Activated CD4-positive, alpha-beta memory T cell treated with anti-CD3 and anti-CD28 coated beads for 36 hours (primary cell): Measurements from ENCODE around the gene WDHD1. TPM values are rescaled to one million over a fixed set of nuclear protein-coding genes. Genes with fewer than 3 reads are reported as not detected.
"Not testable (repeated sequence)": the region's sequence is repeated elsewhere in the genome, so short reads cannot be mapped to it uniquely, and the experiment has no call there.

Experiments used
- CTCF ChIA-PET: fragments of 350-600 bp; sonication (Branson Sonifier 250); formaldehyde crosslinking; loops from one replicate; lab custom pipeline; 2021; ENCODE audit warnings: antibody characterized with exemption, inconsistent platforms; lab: Charles Lee
- POLR2A ChIA-PET: fragments of 350-600 bp; sonication (Branson Sonifier 250); formaldehyde crosslinking; loops from one replicate; lab custom pipeline; 2021; ENCODE audit warnings: antibody characterized with exemption; lab: Charles Lee
- DNase-seq: peaks from one replicate; pipeline ENCODE4 v3.0.0-alpha.2; 2020
- H3K27ac Mint-ChIP-seq: one replicate; pipeline ENCODE4 v1.8.0; 2021; ENCODE audit warnings: mixed read lengths
- H3K27me3 Mint-ChIP-seq: one replicate; pipeline ENCODE4 v1.8.0; 2021; ENCODE audit warnings: mixed read lengths
- H3K36me3 Mint-ChIP-seq: one replicate; pipeline ENCODE4 v1.8.0; 2021; ENCODE audit warnings: mixed read lengths
- H3K4me1 Mint-ChIP-seq: one replicate; pipeline ENCODE4 v1.8.0; 2021; ENCODE audit warnings: low read depth, mixed read lengths
- H3K4me3 Mint-ChIP-seq: one replicate; pipeline ENCODE4 v1.8.0; 2021; ENCODE audit warnings: mild to moderate bottlenecking, mixed read lengths
- H3K9me3 Mint-ChIP-seq: one replicate; pipeline ENCODE4 v1.8.0; 2021; ENCODE audit warnings: mixed read lengths
- intact Hi-C: fragments of 100-400 bp; cut with micrococcal nuclease; formaldehyde crosslinking; loops from one replicate; pipeline ENCODE4 v1.15.1; 2023
- total RNA-seq, 2 experiments: library from RNA; stranded (reverse); gene quantifications; one replicate each; pipeline ENCODE4 v1.2.3, GENCODE V29; 2021

WDHD1 gene
- total RNA-seq, 2 experiments from 2014 or later, result 62.4 to 63.2 TPM

DNA sequence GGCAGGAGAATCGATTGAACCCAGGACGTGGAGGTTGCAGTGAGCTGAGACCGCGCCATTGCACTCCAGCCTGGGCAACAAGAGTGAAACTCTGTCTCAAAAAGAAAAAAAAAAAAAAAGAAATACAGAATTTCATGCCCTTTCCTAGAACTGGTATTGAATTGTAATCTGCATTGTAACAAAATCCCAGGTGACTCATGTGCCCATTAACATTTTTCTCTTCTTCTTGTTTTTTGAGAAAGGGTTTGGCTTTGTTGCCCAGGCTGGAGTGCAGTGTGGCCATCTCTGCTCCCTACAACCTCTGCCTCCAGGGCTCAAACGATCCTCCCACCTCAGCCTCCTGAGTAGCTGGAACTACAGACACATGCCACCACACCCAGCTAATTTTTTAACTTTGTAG lies 100.3 kb downstream of the WDHD1 start:
- H3K27ac Mint-ChIP-seq, POLR2A ChIA-PET, intact Hi-C loops, CTCF ChIA-PET, H3K36me3 Mint-ChIP-seq, H3K9me3 Mint-ChIP-seq, DNase-seq, H3K4me1 Mint-ChIP-seq, H3K4me3 Mint-ChIP-seq, H3K27me3 Mint-ChIP-seq: not testable (repeated sequence)

- Mint-ChIP-seq H3K36me3 (no peaks in the 10 kb centered on the region), H3K27me3 (no peaks in the 10 kb centered on the region), H3K27ac (no peak overlapping the region), H3K9me3 (no peaks in the 10 kb centered on the region), H3K4me3 (no peak overlapping the region), H3K4me1 (no peaks in the 10 kb centered on the region)
- DNase-seq, result no peak
- CTCF ChIA-PET, result no interaction called here
- POLR2A ChIA-PET, result no interaction called here
- intact Hi-C loops, result no loop called here
Observed at GRCh38 chr14:54922598-54922997, 104.3 kb downstream of the WDHD1 start.

- intact Hi-C loops, result no loop called here
- Mint-ChIP-seq H3K4me1 (no peaks in the 10 kb centered on the region), H3K36me3 (no peaks in the 10 kb centered on the region), H3K27ac (no peak overlapping the region), H3K9me3 (no peaks in the 10 kb centered on the region), H3K4me3 (no peak overlapping the region), H3K27me3 (no peaks in the 10 kb centered on the region)
- DNase-seq, result no peak
- CTCF ChIA-PET, result no interaction called here
- POLR2A ChIA-PET, result no interaction called here
Observed at GRCh38 chr14:54920052-54920451, 106.8 kb downstream of the WDHD1 start.

GRCh38 chr14:54919330-54919729 lies 107.6 kb downstream of the WDHD1 start:
- H3K27ac Mint-ChIP-seq, result no peak overlapping the region
- CTCF ChIA-PET, result no interaction called here

GRCh38 chr14:54918427-54918826 lies 108.5 kb downstream of the WDHD1 start:
- ChIA-PET CTCF (no interaction called here), POLR2A (no interaction called here)
- DNase-seq, result no peak
- Mint-ChIP-seq H3K36me3 (no peaks in the 10 kb centered on the region), H3K4me3 (no peak overlapping the region), H3K4me1 (no peaks in the 10 kb centered on the region), H3K9me3 (no peaks in the 10 kb centered on the region), H3K27me3 (no peaks in the 10 kb centered on the region), H3K27ac (no peak overlapping the region)
- intact Hi-C loops, result no loop called here

More at GRCh38 chr14:54919330-54919729, 107.6 kb downstream of the WDHD1 start:
- H3K9me3 Mint-ChIP-seq, result no peaks in the 10 kb centered on the region
- no peaks in the 10 kb centered on the region for H3K36me3 Mint-ChIP-seq
- intact Hi-C loops, result no loop called here
- DNase-seq, result no peak
- H3K4me1 Mint-ChIP-seq, result no peaks in the 10 kb centered on the region
- no peaks in the 10 kb centered on the region for H3K27me3 Mint-ChIP-seq
- POLR2A ChIA-PET, result no interaction called here
- H3K4me3 Mint-ChIP-seq, result no peak overlapping the region

DNA sequence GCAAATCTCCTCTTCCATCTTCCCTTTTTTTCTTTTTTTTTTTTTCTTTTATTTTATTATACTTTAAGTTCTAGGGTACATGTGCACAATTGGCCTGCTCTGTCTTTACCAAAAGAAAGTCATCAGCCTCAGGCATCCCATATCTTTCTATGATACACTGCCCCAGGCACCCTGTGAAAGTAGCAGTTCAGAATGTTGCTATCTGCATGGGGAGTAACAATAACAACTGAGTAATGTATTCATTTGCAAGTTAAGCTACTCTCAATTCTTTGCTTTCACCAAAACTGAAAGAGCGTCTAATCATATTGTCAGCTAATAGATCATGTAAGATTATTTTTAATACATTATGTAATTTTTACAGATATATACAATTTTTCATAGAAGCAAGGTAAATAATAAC lies 110.8 kb downstream of the WDHD1 start:
- no peaks in the 10 kb centered on the region for H3K4me1 Mint-ChIP-seq
- no peak overlapping the region for H3K27ac Mint-ChIP-seq
- H3K9me3 Mint-ChIP-seq, result no peaks in the 10 kb centered on the region
- ChIA-PET CTCF (no interaction called here), POLR2A (no interaction called here)
- no peak for DNase-seq
- no peaks in the 10 kb centered on the region for H3K27me3 Mint-ChIP-seq
- intact Hi-C loops, result no loop called here
- H3K4me3 Mint-ChIP-seq, result no peak overlapping the region
- H3K36me3 Mint-ChIP-seq, result no peaks in the 10 kb centered on the region

- POLR2A ChIA-PET, result no interaction called here
- no peak overlapping the region for H3K27ac Mint-ChIP-seq
- H3K4me1 Mint-ChIP-seq, result peaks cover 14% of the 10 kb centered on the region
- CTCF ChIA-PET, result no interaction called here
- no peak for DNase-seq
- H3K9me3 Mint-ChIP-seq, result no peaks in the 10 kb centered on the region
- H3K4me3 Mint-ChIP-seq, result no peak overlapping the region
- no peaks in the 10 kb centered on the region for H3K36me3 Mint-ChIP-seq
- intact Hi-C loops, result loop anchor here (10.0 kb wide), 1 partner anchor 285 kb away; no protein-coding TSS in a partner anchor
- H3K27me3 Mint-ChIP-seq, result no peaks in the 10 kb centered on the region
Observed at GRCh38 chr14:54909817-54910558, 116.9 kb downstream of the WDHD1 start.

DNA sequence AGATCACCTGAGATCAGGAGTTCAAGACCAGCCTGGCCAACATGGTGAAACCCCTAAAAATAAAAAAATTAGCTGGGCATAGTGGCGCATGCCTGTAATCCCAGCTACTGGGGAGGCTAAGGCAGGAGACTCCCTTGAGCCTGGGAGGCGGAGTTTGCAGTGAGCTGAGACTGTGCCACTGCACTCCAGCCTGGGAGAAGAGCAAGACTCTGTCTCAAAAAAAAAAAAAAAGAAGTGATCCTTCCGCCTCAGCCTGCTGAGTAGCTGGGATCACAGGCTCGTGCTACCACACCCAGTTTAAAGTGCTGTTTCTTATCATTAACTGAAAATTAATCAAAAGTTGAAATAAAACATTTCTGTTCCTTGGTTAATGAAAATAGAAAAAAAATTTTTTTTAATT lies 117.9 kb downstream of the WDHD1 start:
- H3K9me3 Mint-ChIP-seq, DNase-seq, H3K27me3 Mint-ChIP-seq, H3K27ac Mint-ChIP-seq, H3K4me3 Mint-ChIP-seq, CTCF ChIA-PET, POLR2A ChIA-PET, H3K36me3 Mint-ChIP-seq: not testable (repeated sequence)
- intact Hi-C loops, result loop anchor here (10.0 kb wide), 1 partner anchor 284 kb away; no protein-coding TSS in a partner anchor
- H3K4me1 Mint-ChIP-seq, result peaks cover 14% of the 10 kb centered on the region

- Mint-ChIP-seq H3K27me3 (no peaks in the 10 kb centered on the region), H3K9me3 (no peaks in the 10 kb centered on the region), H3K4me1 (peaks cover 15% of the 10 kb centered on the region), H3K27ac (peak overlapping the region; percentile 43), H3K36me3 (no peaks in the 10 kb centered on the region), H3K4me3 (peak overlapping the region; percentile 22)
- ChIA-PET CTCF (no interaction called here), POLR2A (no interaction called here)
- DNase-seq, result no peak
- intact Hi-C loops, result loop anchor here (10.0 kb wide), 1 partner anchor 283 kb away; no protein-coding TSS in a partner anchor
Observed at GRCh38 chr14:54908190-54908589, 118.7 kb downstream of the WDHD1 start.

GRCh38 chr14:54906075-54906474 lies 120.8 kb downstream of the WDHD1 start:
- no peak for DNase-seq
- intact Hi-C loops, result loop anchor here (10.0 kb wide), 1 partner anchor 281 kb away; no protein-coding TSS in a partner anchor
- Mint-ChIP-seq H3K27me3 (no peaks in the 10 kb centered on the region), H3K9me3 (no peaks in the 10 kb centered on the region), H3K27ac (no peak overlapping the region), H3K4me3 (no peak overlapping the region), H3K36me3 (no peaks in the 10 kb centered on the region), H3K4me1 (peaks cover 19% of the 10 kb centered on the region)
- ChIA-PET POLR2A (no interaction called here), CTCF (no interaction called here)

DNA sequence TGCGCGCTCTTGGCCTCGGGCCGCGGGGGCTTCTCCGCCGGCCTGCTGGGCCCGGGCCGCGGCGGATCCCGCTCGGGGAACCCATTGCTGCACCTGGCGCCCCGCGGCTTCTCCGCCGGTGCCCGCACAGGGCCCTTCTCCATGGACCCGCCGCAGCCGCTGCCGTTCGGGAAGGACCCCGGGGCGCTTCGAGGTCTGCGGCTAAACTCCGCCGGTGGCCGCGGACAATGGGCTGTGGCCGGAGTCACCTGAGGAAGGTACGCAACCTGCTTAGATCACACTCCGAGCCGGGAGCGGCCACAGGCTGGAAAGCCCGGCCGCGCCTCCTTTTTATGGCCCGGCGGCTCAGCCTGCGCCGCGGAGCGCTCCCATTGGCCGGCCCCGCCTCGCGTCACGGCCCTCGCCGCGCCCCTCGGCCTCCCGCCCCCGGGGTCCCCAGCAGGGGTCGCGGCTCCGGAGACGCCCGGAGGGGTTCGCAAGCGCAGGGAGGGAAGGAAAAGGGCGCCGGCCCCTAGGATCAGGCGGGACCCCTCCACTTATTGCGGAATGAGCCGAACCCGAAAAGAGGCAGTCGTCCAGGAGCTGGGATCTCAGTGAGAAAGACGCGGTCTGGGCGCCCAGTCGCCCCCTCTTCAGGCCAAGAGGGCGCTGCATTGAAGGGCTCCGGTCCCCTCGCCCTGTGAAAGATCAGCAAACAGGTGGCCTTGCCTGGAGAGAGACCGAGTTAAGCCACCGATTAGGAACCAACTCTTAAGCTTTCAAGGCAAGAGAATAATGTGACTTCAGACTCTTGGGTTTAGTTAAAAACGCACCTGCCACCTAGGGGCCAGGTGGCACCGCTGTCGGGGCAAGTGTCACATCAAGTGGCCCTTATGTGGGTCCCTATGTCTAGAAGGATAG lies 124.1 kb downstream of the WDHD1 start, which contains the start of gene GCH1:
GCH1 (minus strand) TSS at position 306 of the 900 bp plus-strand sequence; CDS start at position 143, 163 bp downstream.
- peak; percentile 78 for DNase-seq
- H3K4me3 Mint-ChIP-seq, result peak within 1 kb of the TSS; percentile 87
- peaks cover 26% of the 10 kb centered on the region for H3K4me1 Mint-ChIP-seq
- no peaks in the 10 kb centered on the region for H3K27me3 Mint-ChIP-seq
- ChIA-PET POLR2A (interaction anchor here (0.6 to 2.1 kb wide), 3 partner anchors 21 to 125 kb away, joined by 4 to 10 read pairs (median 7); partner anchors contain the start of genes SOCS4 and WDHD1), CTCF (interaction anchor here (0.7 to 2.7 kb wide), 17 partner anchors 9 to 415 kb away, joined by 3 to 15 read pairs (median 5); partner anchors contain the start of genes CGRRF1, SOCS4 and WDHD1)
- peaks cover 4% of the 10 kb centered on the region for H3K36me3 Mint-ChIP-seq
- no peaks in the 10 kb centered on the region for H3K9me3 Mint-ChIP-seq
- intact Hi-C loops, result loop anchor here (1.0 to 10.0 kb wide), 9 partner anchors 9 to 506 kb away; partner anchors contain the start of genes CDKN3, CGRRF1, SOCS4 and WDHD1
- peak within 1 kb of the TSS; percentile 87 for H3K27ac Mint-ChIP-seq

GRCh38 chr14:54902143-54902520 lies 124.8 kb downstream of the WDHD1 start:
- intact Hi-C loops, result loop anchor here (1.0 to 10.0 kb wide), 9 partner anchors 9 to 505 kb away; partner anchors contain the start of genes CDKN3, CGRRF1, SOCS4 and WDHD1
- Mint-ChIP-seq H3K27me3 (no peaks in the 10 kb centered on the region), H3K9me3 (no peaks in the 10 kb centered on the region), H3K4me3 (peak overlapping the region; percentile 87), H3K27ac (peak overlapping the region; percentile 80), H3K4me1 (peaks cover 25% of the 10 kb centered on the region), H3K36me3 (peaks cover 4% of the 10 kb centered on the region)
- ChIA-PET POLR2A (interaction anchor here (0.6 to 2.1 kb wide), 2 partner anchors 21 to 126 kb away, joined by 7 to 10 read pairs; no protein-coding TSS in a partner anchor), CTCF (interaction anchor here (0.7 to 2.7 kb wide), 11 partner anchors 8 to 414 kb away, joined by 3 to 15 read pairs (median 7); no protein-coding TSS in a partner anchor)
- DNase-seq, result peak; percentile 89
